HG03575 (cell line): ENCODE results near the gene MYD88.

Experiments used
- ATAC-seq: cut with Tn5 transposase; IDR thresholded peaks from one replicate; pipeline ENCODE4 v1.9.1; 2021; ENCODE audit not compliant: unreplicated experiment, insufficient number of reproducible peaks, low FRiP score; ENCODE audit errors: extremely low read depth

MYD88 gene

GRCh38 chr3:38138349-38139190, at the start of gene MYD88:
Gene MYD88, plus strand, starts transcription at chr3:38138661. Its CDS starts 40 bp downstream, at chr3:38138701.
- ATAC-seq: no peak

- ATAC-seq: no peak
Measured at GRCh38 chr3:38089163-38089562, 49.3 kb upstream of the MYD88 start.

GRCh38 chr3:38090453-38090852, 48.0 kb upstream of the MYD88 start:
- no peak for ATAC-seq

GRCh38 chr3:38094999-38095398, 43.5 kb upstream of the MYD88 start:
- no peak for ATAC-seq

GRCh38 chr3:38095669-38096483, 42.6 kb upstream of the MYD88 start:
- no peak for ATAC-seq

GRCh38 chr3:38097446-38098375, 40.8 kb upstream of the MYD88 start:
- ATAC-seq: no peak

GRCh38 chr3:38098376-38098723, 40.1 kb upstream of the MYD88 start:
- ATAC-seq: no peak

- ATAC-seq: no peak
Measured at GRCh38 chr3:38099518-38099917, 38.9 kb upstream of the MYD88 start.

GRCh38 chr3:38100498-38100897, 38.0 kb upstream of the MYD88 start:
- no peak for ATAC-seq

GRCh38 chr3:38101811-38102443, 36.5 kb upstream of the MYD88 start:
- ATAC-seq: no peak

GRCh38 chr3:38102444-38102814, 36.0 kb upstream of the MYD88 start:
- ATAC-seq: no peak

GRCh38 chr3:38105525-38105924, 32.9 kb upstream of the MYD88 start:
- no peak for ATAC-seq

- ATAC-seq: no peak
Measured at GRCh38 chr3:38107911-38108648, 30.4 kb upstream of the MYD88 start.

GRCh38 chr3:38108649-38109579, 29.5 kb upstream of the MYD88 start:
- no peak for ATAC-seq

- ATAC-seq: no peak
Measured at GRCh38 chr3:38109580-38110313, 28.7 kb upstream of the MYD88 start.

- ATAC-seq: no peak
Measured at GRCh38 chr3:38110314-38111050, 28.0 kb upstream of the MYD88 start.
